A673 (cell line): ENCODE results near the gene RGS6. TPM values are rescaled to one million over a fixed set of nuclear protein-coding genes. Genes with fewer than 3 reads are reported as not detected.

Experiments used
- BruUV-seq: library from RNA; stranded (reverse); fragments of 400-500 nt; replicated peaks from 2 replicates; lab custom pipeline; 2021; lab: Mats Ljungman, UMichigan
- CTCF ChIA-PET: fragments of 300-600 bp; sonication (Branson Sonifier 250); formaldehyde crosslinking; loops from one replicate; lab custom pipeline; 2022; ENCODE audit warnings: antibody characterized with exemption; lab: Charles Lee
- POLR2A ChIA-PET: fragments of 300-600 bp; sonication (Branson Sonifier 250); formaldehyde crosslinking; loops from one replicate; lab custom pipeline; 2022; ENCODE audit warnings: antibody characterized with exemption; ENCODE audit not compliant: low non-redundant PET; lab: Charles Lee
- DNase-seq: peaks from one replicate; pipeline ENCODE4 v3.0.0-alpha.2; 2015; ENCODE audit warnings: low spot score
- H3K27ac ChIP-seq: fragments of 200-600 bp; sonication (generic); 2 replicates; pipeline ENCODE4 v1.5.1; 2016; ENCODE audit warnings: mixed run types, low read depth, mild to moderate bottlenecking, mixed read lengths, antibody characterized with exemption, low read length; ENCODE audit not compliant: poor library complexity, severe bottlenecking
- H3K27me3 ChIP-seq: fragments of 200-600 bp; sonication (generic); replicated peaks from 2 replicates; pipeline ENCODE4 v1.6.1; 2017; ENCODE audit warnings: mixed run types, low read depth, mild to moderate bottlenecking, mixed read lengths, antibody characterized with exemption, low read length; ENCODE audit not compliant: insufficient read depth, poor library complexity
- H3K36me3 ChIP-seq: fragments of 200-600 bp; sonication (generic); 2 replicates; pipeline ENCODE4 v1.6.1; 2016; ENCODE audit warnings: mixed run types, mild to moderate bottlenecking, mixed read lengths, antibody characterized with exemption, low read length; ENCODE audit not compliant: insufficient read depth, poor library complexity, severe bottlenecking
- H3K4me1 ChIP-seq: fragments of 200-600 bp; sonication (generic); 2 replicates; pipeline ENCODE4 v1.6.1; 2017; ENCODE audit warnings: mixed run types, mild to moderate bottlenecking, mixed read lengths, antibody characterized with exemption, low read length; ENCODE audit not compliant: insufficient read depth, poor library complexity, severe bottlenecking
- H3K4me3 ChIP-seq: fragments of 200-600 bp; sonication (generic); 2 replicates; pipeline ENCODE4 v1.5.1; 2016; ENCODE audit warnings: low read depth, mixed run types, mild to moderate bottlenecking, mixed read lengths, low read length; ENCODE audit not compliant: poor library complexity, severe bottlenecking
- H3K9me3 ChIP-seq: fragments of 200-600 bp; sonication (generic); 2 replicates; pipeline ENCODE4 v1.6.1; 2016; ENCODE audit warnings: mixed run types, low read depth, mild to moderate bottlenecking, mixed read lengths, antibody characterized with exemption, low read length; ENCODE audit not compliant: poor library complexity, severe bottlenecking
- EZH2 ChIP-seq: fragments of 200-600 bp; sonication (generic); IDR thresholded peaks from 2 replicates; pipeline ENCODE4 v1.6.1; 2017; ENCODE audit warnings: borderline replicate concordance, low read depth, mild to moderate bottlenecking, mixed read lengths, antibody characterized with exemption, low read length; ENCODE audit not compliant: poor library complexity, severe bottlenecking
- intact Hi-C: fragments of 100-400 bp; cut with micrococcal nuclease; formaldehyde crosslinking; loops from one replicate; pipeline ENCODE4 v1.10.0; 2022; ENCODE audit not compliant: unreplicated experiment
- total RNA-seq: library from RNA; stranded (reverse); gene quantifications from 2 replicates; pipeline ENCODE4 v1.2.3, GENCODE V29; 2021
- TF ChIP-seq, protein P1 (sequence below): fragments of 300-800, 200-600 bp; sonication (generic); conservative IDR thresholded peaks from 2 replicates; pipeline ENCODE4 v1.5.1; 2017; ENCODE audit warnings: low read depth, mild to moderate bottlenecking, antibody characterized with exemption, low read length, moderate library complexity, mixed read lengths

Gene RGS6
- total RNA-seq, 1 experiment from 2014 or later, result not detected

- intact Hi-C loops, result no loop called here
- no TSS peak for BruUV-seq
- ChIA-PET POLR2A (no interaction called here), CTCF (no interaction called here)
- H3K4me3 ChIP-seq, result no peak overlapping the region
- no peaks in the 10 kb centered on the region for H3K27me3 ChIP-seq
- DNase-seq, result no peak
- no peaks in the 10 kb centered on the region for H3K9me3 ChIP-seq
- H3K4me1 ChIP-seq, result no peaks in the 10 kb centered on the region
- no peak overlapping the region for H3K27ac ChIP-seq
- TF ChIP-seq EZH2, result no peak
- TF ChIP-seq, protein P1, sequence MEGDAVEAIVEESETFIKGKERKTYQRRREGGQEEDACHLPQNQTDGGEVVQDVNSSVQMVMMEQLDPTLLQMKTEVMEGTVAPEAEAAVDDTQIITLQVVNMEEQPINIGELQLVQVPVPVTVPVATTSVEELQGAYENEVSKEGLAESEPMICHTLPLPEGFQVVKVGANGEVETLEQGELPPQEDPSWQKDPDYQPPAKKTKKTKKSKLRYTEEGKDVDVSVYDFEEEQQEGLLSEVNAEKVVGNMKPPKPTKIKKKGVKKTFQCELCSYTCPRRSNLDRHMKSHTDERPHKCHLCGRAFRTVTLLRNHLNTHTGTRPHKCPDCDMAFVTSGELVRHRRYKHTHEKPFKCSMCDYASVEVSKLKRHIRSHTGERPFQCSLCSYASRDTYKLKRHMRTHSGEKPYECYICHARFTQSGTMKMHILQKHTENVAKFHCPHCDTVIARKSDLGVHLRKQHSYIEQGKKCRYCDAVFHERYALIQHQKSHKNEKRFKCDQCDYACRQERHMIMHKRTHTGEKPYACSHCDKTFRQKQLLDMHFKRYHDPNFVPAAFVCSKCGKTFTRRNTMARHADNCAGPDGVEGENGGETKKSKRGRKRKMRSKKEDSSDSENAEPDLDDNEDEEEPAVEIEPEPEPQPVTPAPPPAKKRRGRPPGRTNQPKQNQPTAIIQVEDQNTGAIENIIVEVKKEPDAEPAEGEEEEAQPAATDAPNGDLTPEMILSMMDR, result no peak
- no peaks in the 10 kb centered on the region for H3K36me3 ChIP-seq
These were observed 469.6 kb downstream of the RGS6 start for GRCh38 chr14:72401632-72402376.

DNA sequence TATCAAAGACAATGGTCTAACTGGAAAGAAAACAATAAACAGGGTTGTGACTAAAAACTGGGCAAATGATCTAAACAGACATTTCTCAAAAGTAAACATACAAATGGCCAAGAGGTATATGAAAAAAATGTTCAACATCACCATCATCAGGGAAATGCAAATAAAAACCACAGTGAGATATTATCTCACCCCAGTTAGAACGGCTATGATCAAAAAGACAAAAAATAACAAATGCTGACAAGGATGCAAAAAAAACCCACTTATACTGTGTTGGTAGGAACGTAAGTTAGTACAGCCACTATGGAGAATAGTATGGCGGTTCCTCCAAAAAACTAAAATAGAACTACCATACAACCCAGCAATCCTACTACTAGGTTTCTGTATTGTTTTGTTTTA is 470.1 kb downstream of the RGS6 start:
- TF ChIP-seq EZH2, result no peak
- TF ChIP-seq, protein P1, result no peak
- Histone ChIP-seq H3K36me3 (no peaks in the 10 kb centered on the region), H3K27me3 (no peaks in the 10 kb centered on the region), H3K9me3 (no peaks in the 10 kb centered on the region), H3K4me3 (no peak overlapping the region), H3K4me1 (no peaks in the 10 kb centered on the region), H3K27ac (no peak overlapping the region)
- intact Hi-C loops, result no loop called here
- no TSS peak for BruUV-seq
- ChIA-PET POLR2A (no interaction called here), CTCF (no interaction called here)
- no peak for DNase-seq

- no peak for TF ChIP-seq EZH2
- TF ChIP-seq, protein P1, result no peak
- Histone ChIP-seq H3K9me3 (no peaks in the 10 kb centered on the region), H3K4me3 (no peak overlapping the region), H3K27ac (no peak overlapping the region), H3K27me3 (no peaks in the 10 kb centered on the region), H3K4me1 (no peaks in the 10 kb centered on the region), H3K36me3 (no peaks in the 10 kb centered on the region)
- ChIA-PET POLR2A (no interaction called here), CTCF (no interaction called here)
- DNase-seq, result no peak
- intact Hi-C loops, result no loop called here
- no TSS peak for BruUV-seq
These were observed 472.0 kb downstream of the RGS6 start for GRCh38 chr14:72404106-72404774.
